ENCODE measurements around the gene TSC22D4. TPM values are rescaled to one million over a fixed set of nuclear protein-coding genes. Genes with fewer than 3 reads are reported as not detected.

The TSC22D4 gene
- total RNA-seq, 1 experiment from 2014 or later, result 68.8 TPM

DNA sequence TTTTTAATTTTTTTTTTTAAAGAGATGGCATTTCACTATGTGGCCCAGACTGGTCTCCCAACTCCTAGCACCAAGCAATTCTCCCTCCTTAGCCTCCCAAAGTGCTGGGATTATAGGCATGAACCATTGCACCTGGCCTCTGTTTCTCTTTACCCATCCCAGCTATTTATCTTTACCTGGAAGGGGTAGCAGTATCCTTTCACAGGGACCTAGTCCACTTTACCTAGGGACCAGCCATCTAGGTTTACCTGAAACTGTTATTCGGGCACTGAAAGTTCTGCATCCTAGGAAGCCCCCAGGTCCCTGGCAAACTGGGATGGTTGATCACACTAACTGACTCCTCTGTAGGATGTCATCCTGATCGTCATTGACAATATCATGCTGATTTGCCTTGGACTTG is 38.3 kb upstream of the TSC22D4 start:
- H3K4me3 ChIP-seq, result no peak overlapping the region
- H3K9me3 ChIP-seq (ENCODE audit: insufficient read depth, low read depth), result no peaks in the 10 kb centered on the region
- intact Hi-C loops (cut with micrococcal nuclease; ENCODE audit: unreplicated experiment), result no loop called here
- H3K4me2 ChIP-seq, result no peak overlapping the region
- CTCF ChIA-PET, result interaction anchor here (1.4 kb wide), 1 partner anchor 28 kb away, joined by 3 read pairs; no protein-coding TSS in a partner anchor
- POLR2A ChIA-PET (ENCODE audit: unreplicated experiment), result interaction anchor here (0.7 kb wide), 1 partner anchor 310 kb away, joined by 4 read pairs; no protein-coding TSS in a partner anchor
- BruUV-seq (replicated peaks), result no TSS peak
- no peaks in the 10 kb centered on the region for H3K36me3 ChIP-seq (ENCODE audit: low read depth)
- no peak overlapping the region for H2AFZ ChIP-seq
- H3K27me3 ChIP-seq (ENCODE audit: insufficient read depth, low read depth), result no peaks in the 10 kb centered on the region
- H3F3A ChIP-seq (ENCODE audit: insufficient read depth, low read depth), result peaks cover 4% of the 10 kb centered on the region; the same call in 1 of the 2 replicates
- peaks cover 25% of the 10 kb centered on the region for H3K4me1 ChIP-seq (replicated peaks; ENCODE audit: insufficient read depth)
- H3K27ac ChIP-seq, result no peak overlapping the region
- no peak for DNase-seq
- H3K9me2 ChIP-seq (ENCODE audit: insufficient read depth), result no peaks in the 10 kb centered on the region
- TF ChIP-seq, protein P1, sequence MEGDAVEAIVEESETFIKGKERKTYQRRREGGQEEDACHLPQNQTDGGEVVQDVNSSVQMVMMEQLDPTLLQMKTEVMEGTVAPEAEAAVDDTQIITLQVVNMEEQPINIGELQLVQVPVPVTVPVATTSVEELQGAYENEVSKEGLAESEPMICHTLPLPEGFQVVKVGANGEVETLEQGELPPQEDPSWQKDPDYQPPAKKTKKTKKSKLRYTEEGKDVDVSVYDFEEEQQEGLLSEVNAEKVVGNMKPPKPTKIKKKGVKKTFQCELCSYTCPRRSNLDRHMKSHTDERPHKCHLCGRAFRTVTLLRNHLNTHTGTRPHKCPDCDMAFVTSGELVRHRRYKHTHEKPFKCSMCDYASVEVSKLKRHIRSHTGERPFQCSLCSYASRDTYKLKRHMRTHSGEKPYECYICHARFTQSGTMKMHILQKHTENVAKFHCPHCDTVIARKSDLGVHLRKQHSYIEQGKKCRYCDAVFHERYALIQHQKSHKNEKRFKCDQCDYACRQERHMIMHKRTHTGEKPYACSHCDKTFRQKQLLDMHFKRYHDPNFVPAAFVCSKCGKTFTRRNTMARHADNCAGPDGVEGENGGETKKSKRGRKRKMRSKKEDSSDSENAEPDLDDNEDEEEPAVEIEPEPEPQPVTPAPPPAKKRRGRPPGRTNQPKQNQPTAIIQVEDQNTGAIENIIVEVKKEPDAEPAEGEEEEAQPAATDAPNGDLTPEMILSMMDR (conservative IDR thresholded peaks at IDR 0.05), result no peak
- TF ChIP-seq EZH2 (IDR thresholded peaks at IDR 0.05; ENCODE audit: low read depth), result no peak
- H3K79me2 ChIP-seq (ENCODE audit: low read depth), result no peaks in the 10 kb centered on the region
- no peaks in the 10 kb centered on the region for H4K20me1 ChIP-seq (ENCODE audit: insufficient read depth)

DNA sequence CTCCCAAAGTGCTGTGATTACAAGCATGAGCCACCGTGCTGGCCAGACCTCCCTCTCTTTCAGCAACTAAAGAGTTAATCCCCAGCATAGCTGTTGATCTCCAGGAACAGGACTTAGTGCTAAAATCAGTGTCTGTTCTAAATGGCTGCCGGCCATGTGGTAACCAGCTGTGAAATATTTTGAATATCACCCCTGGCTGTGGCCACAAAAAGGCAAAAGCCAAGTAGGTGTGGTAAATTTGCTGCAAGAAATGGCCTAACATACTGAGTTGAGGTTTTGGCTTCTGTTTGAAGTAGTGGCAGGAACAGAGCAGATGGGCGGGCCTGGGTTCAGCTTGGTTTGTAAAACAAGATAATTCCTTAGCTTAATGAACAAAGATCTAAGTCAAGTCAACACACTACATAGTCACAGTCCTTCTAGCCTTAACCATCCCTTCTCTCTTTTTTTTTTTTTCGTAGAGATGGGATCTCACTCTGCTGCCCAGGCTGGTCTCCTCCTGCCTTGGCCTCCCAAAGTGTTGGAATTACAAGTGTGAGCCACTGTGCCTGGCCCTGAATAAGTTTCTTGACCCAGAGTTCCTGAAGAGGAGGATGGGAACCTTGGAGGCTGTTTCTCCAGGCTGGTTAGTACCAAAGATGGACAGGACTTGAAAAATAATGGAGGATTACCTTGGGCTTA is 37.3 kb upstream of the TSC22D4 start:
- BruUV-seq (replicated peaks), result no TSS peak
- peak; percentile 60 to 79 for DNase-seq
- no peak overlapping the region for H3K4me3 ChIP-seq
- no peaks in the 10 kb centered on the region for H3K9me2 ChIP-seq (ENCODE audit: insufficient read depth)
- no peaks in the 10 kb centered on the region for H3K9me3 ChIP-seq (ENCODE audit: insufficient read depth, low read depth)
- H3K27ac ChIP-seq, result no peak overlapping the region
- H3K36me3 ChIP-seq (ENCODE audit: low read depth), result no peaks in the 10 kb centered on the region
- H3K4me2 ChIP-seq, result no peak overlapping the region
- ChIA-PET CTCF (interaction anchor here (0.6 to 1.4 kb wide), 2 partner anchors 29 to 390 kb away, joined by 3 to 4 read pairs; no protein-coding TSS in a partner anchor), POLR2A (ENCODE audit: unreplicated experiment) (interaction anchor here (0.7 kb wide), 2 partner anchors 30 to 37 kb away, joined by 5 to 13 read pairs; no protein-coding TSS in a partner anchor)
- no peak overlapping the region for H2AFZ ChIP-seq
- no peaks in the 10 kb centered on the region; the same call in 1 of the 2 replicates for H3F3A ChIP-seq (ENCODE audit: insufficient read depth, low read depth)
- no peak for TF ChIP-seq EZH2 (IDR thresholded peaks at IDR 0.05; ENCODE audit: low read depth)
- TF ChIP-seq, protein P1 (conservative IDR thresholded peaks at IDR 0.05), result no peak
- intact Hi-C loops (cut with micrococcal nuclease; ENCODE audit: unreplicated experiment), result no loop called here
- H3K27me3 ChIP-seq (ENCODE audit: insufficient read depth, low read depth), result no peaks in the 10 kb centered on the region
- no peaks in the 10 kb centered on the region for H3K79me2 ChIP-seq (ENCODE audit: low read depth)
- H3K4me1 ChIP-seq (replicated peaks; ENCODE audit: insufficient read depth), result peaks cover 25% of the 10 kb centered on the region
- H4K20me1 ChIP-seq (ENCODE audit: insufficient read depth), result no peaks in the 10 kb centered on the region

DNA sequence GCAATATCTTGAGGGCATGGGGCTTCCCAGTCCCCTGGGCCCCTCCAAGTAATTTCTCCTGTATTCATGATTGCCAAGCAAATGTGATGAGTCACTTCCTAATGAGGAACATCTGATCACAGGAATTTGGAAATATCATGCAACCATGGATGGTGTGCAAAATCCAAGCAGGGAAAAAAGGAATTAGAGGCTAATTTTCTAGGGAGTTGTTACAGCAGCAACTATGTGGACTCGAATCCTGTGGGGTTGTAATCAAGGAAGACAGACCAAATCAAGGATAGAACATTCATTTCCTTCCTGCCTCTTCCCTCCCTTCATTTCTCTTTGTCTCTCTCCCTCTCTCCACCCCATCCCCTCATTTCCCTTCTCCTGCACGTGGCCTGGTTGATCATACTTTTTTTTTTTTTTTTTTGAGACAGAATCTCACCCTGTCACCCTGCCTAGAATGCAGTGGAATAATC is 36.1 kb upstream of the TSC22D4 start:
- CTCF ChIA-PET, result interaction anchor here (0.6 kb wide), 1 partner anchor 45 kb away, joined by 5 read pairs; no protein-coding TSS in a partner anchor
- no peaks in the 10 kb centered on the region for H3K9me3 ChIP-seq (ENCODE audit: insufficient read depth, low read depth)
- no peak for TF ChIP-seq EZH2 (IDR thresholded peaks at IDR 0.05; ENCODE audit: low read depth)
- TF ChIP-seq, protein P1 (conservative IDR thresholded peaks at IDR 0.05), result no peak

More for the DNA sequence above, 36.1 kb upstream of the TSC22D4 start:
- peak in 1 of 2 experiments; percentile 43 for DNase-seq
- POLR2A ChIA-PET (ENCODE audit: unreplicated experiment), result no interaction called here
- peak overlapping the region; percentile 31; the same call in 1 of the 2 replicates for H3K4me2 ChIP-seq
- no peaks in the 10 kb centered on the region for H3K36me3 ChIP-seq (ENCODE audit: low read depth)
- BruUV-seq (replicated peaks), result no TSS peak
- no peak overlapping the region for H3K4me3 ChIP-seq
- H3K4me1 ChIP-seq (replicated peaks; ENCODE audit: insufficient read depth), result peaks cover 25% of the 10 kb centered on the region
- H3K79me2 ChIP-seq (ENCODE audit: low read depth), result no peaks in the 10 kb centered on the region
- no peaks in the 10 kb centered on the region for H4K20me1 ChIP-seq (ENCODE audit: insufficient read depth)
- no peak overlapping the region for H2AFZ ChIP-seq
- H3F3A ChIP-seq (ENCODE audit: insufficient read depth, low read depth), result no peaks in the 10 kb centered on the region; the same call in 1 of the 2 replicates
- no peaks in the 10 kb centered on the region for H3K27me3 ChIP-seq (ENCODE audit: insufficient read depth, low read depth)
- H3K9me2 ChIP-seq (ENCODE audit: insufficient read depth), result no peaks in the 10 kb centered on the region
- H3K27ac ChIP-seq, result peak overlapping the region; percentile 42
- intact Hi-C loops (cut with micrococcal nuclease; ENCODE audit: unreplicated experiment), result no loop called here
